ENCODE results near the gene TUBA8. TPM values are rescaled to one million over a fixed set of nuclear protein-coding genes. Genes with fewer than 3 reads are reported as not detected.

Gene TUBA8
- total RNA-seq, 2 donors from 2014 or later: 67.1 to 97.3 TPM

GRCh38 chr22:18066181-18066859 is 44.3 kb upstream of the TUBA8 start:
- DNase-seq (ENCODE audit: low spot score): no peak
- no peak for TF ChIP-seq CTCF (IDR thresholded peaks at IDR 0.05)
- Histone ChIP-seq H3K4me1 (peaks cover 0 to 24% of the 10 kb centered on the region in 2 donors), H3K36me3 (no peaks in the 10 kb centered on the region), H3K4me3 (no peak overlapping the region), H3K9me3 (no peaks in the 10 kb centered on the region), H3K27ac (peak overlapping the region; percentile 62 to 86), H3K27me3 (no peaks in the 10 kb centered on the region)

GRCh38 chr22:18067121-18067520 is 43.5 kb upstream of the TUBA8 start:
- no peaks in the 10 kb centered on the region for H3K27me3 ChIP-seq
- no peak for TF ChIP-seq CTCF (IDR thresholded peaks at IDR 0.05)
- H3K4me3 ChIP-seq: no peak overlapping the region
- H3K9me3 ChIP-seq: no peaks in the 10 kb centered on the region
- DNase-seq (ENCODE audit: low spot score): no peak
- H3K36me3 ChIP-seq: no peaks in the 10 kb centered on the region
- H3K4me1 ChIP-seq: peaks cover 0 to 19% of the 10 kb centered on the region in 2 donors
- peak overlapping the region; percentile 62 to 86 for H3K27ac ChIP-seq

DNA sequence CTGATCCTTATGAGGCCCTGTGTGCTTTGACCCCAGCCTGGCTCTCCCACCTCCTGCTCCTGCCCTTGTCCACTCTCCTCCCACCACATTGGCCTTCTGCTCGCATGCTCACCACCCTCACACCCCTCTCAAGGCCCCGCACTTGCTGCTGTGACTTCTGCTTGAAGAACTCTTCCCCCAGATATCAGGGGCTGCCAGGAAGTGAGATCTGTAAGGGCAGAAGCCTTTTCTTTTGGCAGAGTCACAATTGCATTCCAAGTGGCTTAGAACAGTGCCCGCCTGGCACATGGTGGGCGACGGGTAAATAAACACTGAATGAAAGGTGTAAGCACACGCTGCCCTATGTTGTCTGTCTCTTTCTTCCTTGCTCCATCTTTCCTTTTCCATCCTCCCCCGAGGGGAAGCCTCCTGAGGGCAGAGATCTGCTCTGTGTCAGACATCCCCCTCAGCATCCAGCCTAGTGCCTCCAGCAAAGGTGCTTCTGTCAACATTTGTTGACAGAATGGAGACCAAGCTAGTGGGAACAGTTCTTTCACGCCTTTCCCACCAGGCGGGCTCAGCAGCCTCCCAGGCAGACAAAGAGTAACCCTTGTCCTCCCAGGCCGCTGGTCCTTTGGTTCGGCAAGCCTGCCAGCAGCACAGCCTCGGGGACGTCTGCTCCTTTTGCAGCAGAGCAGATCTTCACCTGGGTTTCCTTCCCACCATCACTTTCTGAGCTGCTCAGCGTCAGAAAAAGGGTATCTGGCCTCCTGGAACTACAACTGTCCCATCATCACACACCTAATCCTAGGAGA is 42.9 kb upstream of the TUBA8 start:
- no peaks in the 10 kb centered on the region for H3K36me3 ChIP-seq
- H3K4me1 ChIP-seq: peaks cover 0 to 19% of the 10 kb centered on the region in 2 donors
- TF ChIP-seq CTCF (IDR thresholded peaks at IDR 0.05): no peak
- DNase-seq (ENCODE audit: low spot score): no peak
- no peaks in the 10 kb centered on the region for H3K9me3 ChIP-seq
- peak overlapping the region; percentile 62 to 86 for H3K27ac ChIP-seq
- H3K27me3 ChIP-seq: no peaks in the 10 kb centered on the region
- no peak overlapping the region for H3K4me3 ChIP-seq

- peak overlapping the region; percentile 62 to 86 for H3K27ac ChIP-seq
- H3K4me3 ChIP-seq: no peak overlapping the region
- H3K4me1 ChIP-seq: peaks cover 0 to 19% of the 10 kb centered on the region in 2 donors
- no peaks in the 10 kb centered on the region for H3K27me3 ChIP-seq
- H3K9me3 ChIP-seq: no peaks in the 10 kb centered on the region
- no peak for DNase-seq (ENCODE audit: low spot score)
- H3K36me3 ChIP-seq: no peaks in the 10 kb centered on the region
- no peak for TF ChIP-seq CTCF (IDR thresholded peaks at IDR 0.05)
These were observed 42.1 kb upstream of the TUBA8 start for GRCh38 chr22:18068381-18068988.

DNA sequence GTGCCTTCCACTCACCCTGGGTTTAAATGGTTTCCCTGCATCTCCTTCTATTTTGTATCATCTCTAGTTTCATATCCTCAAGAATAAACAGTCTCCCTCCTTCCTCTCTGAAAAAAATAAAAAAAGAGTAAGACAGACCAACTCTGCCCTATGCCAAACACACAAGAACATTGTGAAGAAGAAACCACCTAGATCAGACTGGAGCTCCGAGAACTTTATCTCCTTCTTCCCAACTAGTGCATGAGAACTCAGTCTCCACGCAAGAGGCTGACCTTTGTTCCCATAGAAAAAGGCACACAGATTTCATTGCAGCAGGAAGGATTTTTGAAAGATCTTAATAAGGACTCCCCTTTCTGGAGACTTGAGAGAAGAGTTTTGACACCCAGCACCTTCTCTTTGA is 41.6 kb upstream of the TUBA8 start:
- Histone ChIP-seq H3K27ac (peak overlapping the region; percentile 62 to 86), H3K9me3 (no peaks in the 10 kb centered on the region), H3K27me3 (no peaks in the 10 kb centered on the region), H3K4me1 (peaks cover 0 to 19% of the 10 kb centered on the region in 2 donors), H3K36me3 (no peaks in the 10 kb centered on the region), H3K4me3 (no peak overlapping the region)
- DNase-seq (ENCODE audit: low spot score): no peak
- TF ChIP-seq CTCF (IDR thresholded peaks at IDR 0.05): no peak

Measured in right atrium auricular region (tissue), 2 donors.